ENCODE data around the gene NRG2. TPM values are rescaled to one million over a fixed set of nuclear protein-coding genes. Genes with fewer than 3 reads are reported as not detected.

The NRG2 gene
- total and polyA plus RNA-seq, 2 experiments from 2014 or later: 0.37 to 1.3 TPM

DNA sequence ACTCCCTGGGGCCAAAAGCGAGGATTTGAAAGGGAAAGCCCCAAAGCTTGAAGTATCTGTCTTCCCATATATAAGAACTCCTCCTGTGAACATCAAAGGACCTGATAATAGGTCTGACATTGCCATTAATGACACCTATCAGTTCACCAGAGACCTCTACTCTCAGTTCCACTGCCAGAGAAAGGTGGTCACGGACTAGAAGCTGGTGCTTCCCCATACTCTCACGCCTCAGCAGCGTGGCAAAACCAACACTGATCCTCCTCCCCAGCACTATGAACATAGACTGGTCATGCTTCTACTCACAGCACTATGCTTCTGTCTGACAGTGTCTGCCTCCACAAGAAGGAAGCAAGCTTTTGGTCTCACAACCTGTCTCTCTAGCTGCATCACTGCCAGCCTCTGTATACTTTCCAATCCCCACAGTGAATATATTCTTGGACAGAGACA lies 37.9 kb downstream of the NRG2 start:
- no peaks in the 10 kb centered on the region for H3K27me3 Mint-ChIP-seq (ENCODE audit: insufficient read depth, low read depth, poor library complexity)
- Histone ChIP-seq H3F3A (replicated peaks; ENCODE audit: low read depth) (no peaks in the 10 kb centered on the region), H4K20me1 (replicated peaks; ENCODE audit: insufficient read depth) (no peaks in the 10 kb centered on the region), H2AFZ (no peak overlapping the region), H3K36me3 (ENCODE audit: insufficient read depth) (no peaks in the 10 kb centered on the region), H3K9me2 (ENCODE audit: insufficient read depth) (no peaks in the 10 kb centered on the region), H3K79me2 (replicated peaks; ENCODE audit: insufficient read depth) (no peaks in the 10 kb centered on the region), H3K27ac (ENCODE audit: low read depth) (no peak overlapping the region), H3K4me3 (no peak overlapping the region), H3K4me1 (ENCODE audit: insufficient read depth) (no peaks in the 10 kb centered on the region), H3K27me3 (ENCODE audit: insufficient read depth) (no peaks in the 10 kb centered on the region), H3K4me2 (no peak overlapping the region)
- no peak overlapping the region for H3K27ac Mint-ChIP-seq
- DNase-seq (ENCODE audit: low spot score) (no peak), ATAC-seq (no peak)
- no peak overlapping the region for H3K4me3 Mint-ChIP-seq
- H3K4me1 Mint-ChIP-seq: peaks cover 13% of the 10 kb centered on the region
- H3K36me3 Mint-ChIP-seq (ENCODE audit: low read depth): no peaks in the 10 kb centered on the region
- TF ChIP-seq, protein P1, sequence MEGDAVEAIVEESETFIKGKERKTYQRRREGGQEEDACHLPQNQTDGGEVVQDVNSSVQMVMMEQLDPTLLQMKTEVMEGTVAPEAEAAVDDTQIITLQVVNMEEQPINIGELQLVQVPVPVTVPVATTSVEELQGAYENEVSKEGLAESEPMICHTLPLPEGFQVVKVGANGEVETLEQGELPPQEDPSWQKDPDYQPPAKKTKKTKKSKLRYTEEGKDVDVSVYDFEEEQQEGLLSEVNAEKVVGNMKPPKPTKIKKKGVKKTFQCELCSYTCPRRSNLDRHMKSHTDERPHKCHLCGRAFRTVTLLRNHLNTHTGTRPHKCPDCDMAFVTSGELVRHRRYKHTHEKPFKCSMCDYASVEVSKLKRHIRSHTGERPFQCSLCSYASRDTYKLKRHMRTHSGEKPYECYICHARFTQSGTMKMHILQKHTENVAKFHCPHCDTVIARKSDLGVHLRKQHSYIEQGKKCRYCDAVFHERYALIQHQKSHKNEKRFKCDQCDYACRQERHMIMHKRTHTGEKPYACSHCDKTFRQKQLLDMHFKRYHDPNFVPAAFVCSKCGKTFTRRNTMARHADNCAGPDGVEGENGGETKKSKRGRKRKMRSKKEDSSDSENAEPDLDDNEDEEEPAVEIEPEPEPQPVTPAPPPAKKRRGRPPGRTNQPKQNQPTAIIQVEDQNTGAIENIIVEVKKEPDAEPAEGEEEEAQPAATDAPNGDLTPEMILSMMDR (conservative IDR thresholded peaks at IDR 0.05; ENCODE audit: low read depth in 2 of 2): no peak
- TF ChIP-seq, protein P2, sequence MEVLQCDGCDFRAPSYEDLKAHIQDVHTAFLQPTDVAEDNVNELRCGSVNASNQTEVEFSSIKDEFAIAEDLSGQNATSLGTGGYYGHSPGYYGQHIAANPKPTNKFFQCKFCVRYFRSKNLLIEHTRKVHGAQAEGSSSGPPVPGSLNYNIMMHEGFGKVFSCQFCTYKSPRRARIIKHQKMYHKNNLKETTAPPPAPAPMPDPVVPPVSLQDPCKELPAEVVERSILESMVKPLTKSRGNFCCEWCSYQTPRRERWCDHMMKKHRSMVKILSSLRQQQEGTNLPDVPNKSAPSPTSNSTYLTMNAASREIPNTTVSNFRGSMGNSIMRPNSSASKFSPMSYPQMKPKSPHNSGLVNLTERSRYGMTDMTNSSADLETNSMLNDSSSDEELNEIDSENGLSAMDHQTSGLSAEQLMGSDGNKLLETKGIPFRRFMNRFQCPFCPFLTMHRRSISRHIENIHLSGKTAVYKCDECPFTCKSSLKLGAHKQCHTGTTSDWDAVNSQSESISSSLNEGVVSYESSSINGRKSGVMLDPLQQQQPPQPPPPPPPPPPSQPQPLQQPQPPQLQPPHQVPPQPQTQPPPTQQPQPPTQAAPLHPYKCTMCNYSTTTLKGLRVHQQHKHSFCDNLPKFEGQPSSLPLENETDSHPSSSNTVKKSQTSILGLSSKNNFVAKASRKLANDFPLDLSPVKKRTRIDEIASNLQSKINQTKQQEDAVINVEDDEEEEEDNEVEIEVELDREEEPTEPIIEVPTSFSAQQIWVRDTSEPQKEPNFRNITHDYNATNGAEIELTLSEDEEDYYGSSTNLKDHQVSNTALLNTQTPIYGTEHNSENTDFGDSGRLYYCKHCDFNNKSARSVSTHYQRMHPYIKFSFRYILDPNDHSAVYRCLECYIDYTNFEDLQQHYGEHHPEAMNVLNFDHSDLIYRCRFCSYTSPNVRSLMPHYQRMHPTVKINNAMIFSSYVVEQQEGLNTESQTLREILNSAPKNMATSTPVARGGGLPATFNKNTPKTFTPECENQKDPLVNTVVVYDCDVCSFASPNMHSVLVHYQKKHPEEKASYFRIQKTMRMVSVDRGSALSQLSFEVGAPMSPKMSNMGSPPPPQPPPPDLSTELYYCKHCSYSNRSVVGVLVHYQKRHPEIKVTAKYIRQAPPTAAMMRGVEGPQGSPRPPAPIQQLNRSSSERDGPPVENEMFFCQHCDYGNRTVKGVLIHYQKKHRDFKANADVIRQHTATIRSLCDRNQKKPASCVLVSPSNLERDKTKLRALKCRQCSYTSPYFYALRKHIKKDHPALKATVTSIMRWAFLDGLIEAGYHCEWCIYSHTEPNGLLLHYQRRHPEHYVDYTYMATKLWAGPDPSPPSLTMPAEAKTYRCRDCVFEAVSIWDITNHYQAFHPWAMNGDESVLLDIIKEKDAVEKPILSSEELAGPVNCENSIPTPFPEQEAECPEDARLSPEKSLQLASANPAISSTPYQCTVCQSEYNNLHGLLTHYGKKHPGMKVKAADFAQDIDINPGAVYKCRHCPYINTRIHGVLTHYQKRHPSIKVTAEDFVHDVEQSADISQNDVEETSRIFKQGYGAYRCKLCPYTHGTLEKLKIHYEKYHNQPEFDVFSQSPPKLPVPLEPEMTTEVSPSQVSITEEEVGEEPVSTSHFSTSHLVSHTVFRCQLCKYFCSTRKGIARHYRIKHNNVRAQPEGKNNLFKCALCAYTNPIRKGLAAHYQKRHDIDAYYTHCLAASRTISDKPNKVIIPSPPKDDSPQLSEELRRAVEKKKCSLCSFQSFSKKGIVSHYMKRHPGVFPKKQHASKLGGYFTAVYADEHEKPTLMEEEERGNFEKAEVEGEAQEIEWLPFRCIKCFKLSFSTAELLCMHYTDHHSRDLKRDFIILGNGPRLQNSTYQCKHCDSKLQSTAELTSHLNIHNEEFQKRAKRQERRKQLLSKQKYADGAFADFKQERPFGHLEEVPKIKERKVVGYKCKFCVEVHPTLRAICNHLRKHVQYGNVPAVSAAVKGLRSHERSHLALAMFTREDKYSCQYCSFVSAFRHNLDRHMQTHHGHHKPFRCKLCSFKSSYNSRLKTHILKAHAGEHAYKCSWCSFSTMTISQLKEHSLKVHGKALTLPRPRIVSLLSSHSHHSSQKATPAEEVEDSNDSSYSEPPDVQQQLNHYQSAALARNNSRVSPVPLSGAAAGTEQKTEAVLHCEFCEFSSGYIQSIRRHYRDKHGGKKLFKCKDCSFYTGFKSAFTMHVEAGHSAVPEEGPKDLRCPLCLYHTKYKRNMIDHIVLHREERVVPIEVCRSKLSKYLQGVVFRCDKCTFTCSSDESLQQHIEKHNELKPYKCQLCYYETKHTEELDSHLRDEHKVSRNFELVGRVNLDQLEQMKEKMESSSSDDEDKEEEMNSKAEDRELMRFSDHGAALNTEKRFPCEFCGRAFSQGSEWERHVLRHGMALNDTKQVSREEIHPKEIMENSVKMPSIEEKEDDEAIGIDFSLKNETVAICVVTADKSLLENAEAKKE (CRISPR knock-in tag; IDR thresholded peaks at IDR 0.05): no peak
- TF ChIP-seq JUNB (IDR thresholded peaks at IDR 0.05; ENCODE audit: unreplicated experiment) (no peak), CREB1 (CRISPR knock-in tag; IDR thresholded peaks at IDR 0.05; ENCODE audit: low read depth) (no peak), EZH2 (IDR thresholded peaks at IDR 0.05; ENCODE audit: low read depth, unreplicated experiment) (no peak), NANOG (IDR thresholded peaks at IDR 0.05; ENCODE audit: borderline replicate concordance) (no peak), ZNF331 (CRISPR knock-in tag; IDR thresholded peaks at IDR 0.05; ENCODE audit: low read depth) (no peak), EZH2phosphoT487 (IDR thresholded peaks at IDR 0.05; ENCODE audit: unreplicated experiment) (no peak), ZNF114 (CRISPR knock-in tag; IDR thresholded peaks at IDR 0.05) (no peak), POLR2AphosphoS5 (IDR thresholded peaks at IDR 0.05; ENCODE audit: low read depth) (no peak), STAT1 (IDR thresholded peaks at IDR 0.05; ENCODE audit: unreplicated experiment) (no peak)
- TF ChIP-seq, protein P3, sequence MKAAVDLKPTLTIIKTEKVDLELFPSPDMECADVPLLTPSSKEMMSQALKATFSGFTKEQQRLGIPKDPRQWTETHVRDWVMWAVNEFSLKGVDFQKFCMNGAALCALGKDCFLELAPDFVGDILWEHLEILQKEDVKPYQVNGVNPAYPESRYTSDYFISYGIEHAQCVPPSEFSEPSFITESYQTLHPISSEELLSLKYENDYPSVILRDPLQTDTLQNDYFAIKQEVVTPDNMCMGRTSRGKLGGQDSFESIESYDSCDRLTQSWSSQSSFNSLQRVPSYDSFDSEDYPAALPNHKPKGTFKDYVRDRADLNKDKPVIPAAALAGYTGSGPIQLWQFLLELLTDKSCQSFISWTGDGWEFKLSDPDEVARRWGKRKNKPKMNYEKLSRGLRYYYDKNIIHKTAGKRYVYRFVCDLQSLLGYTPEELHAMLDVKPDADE (IDR thresholded peaks at IDR 0.05): no peak
- TF ChIP-seq, protein P4, sequence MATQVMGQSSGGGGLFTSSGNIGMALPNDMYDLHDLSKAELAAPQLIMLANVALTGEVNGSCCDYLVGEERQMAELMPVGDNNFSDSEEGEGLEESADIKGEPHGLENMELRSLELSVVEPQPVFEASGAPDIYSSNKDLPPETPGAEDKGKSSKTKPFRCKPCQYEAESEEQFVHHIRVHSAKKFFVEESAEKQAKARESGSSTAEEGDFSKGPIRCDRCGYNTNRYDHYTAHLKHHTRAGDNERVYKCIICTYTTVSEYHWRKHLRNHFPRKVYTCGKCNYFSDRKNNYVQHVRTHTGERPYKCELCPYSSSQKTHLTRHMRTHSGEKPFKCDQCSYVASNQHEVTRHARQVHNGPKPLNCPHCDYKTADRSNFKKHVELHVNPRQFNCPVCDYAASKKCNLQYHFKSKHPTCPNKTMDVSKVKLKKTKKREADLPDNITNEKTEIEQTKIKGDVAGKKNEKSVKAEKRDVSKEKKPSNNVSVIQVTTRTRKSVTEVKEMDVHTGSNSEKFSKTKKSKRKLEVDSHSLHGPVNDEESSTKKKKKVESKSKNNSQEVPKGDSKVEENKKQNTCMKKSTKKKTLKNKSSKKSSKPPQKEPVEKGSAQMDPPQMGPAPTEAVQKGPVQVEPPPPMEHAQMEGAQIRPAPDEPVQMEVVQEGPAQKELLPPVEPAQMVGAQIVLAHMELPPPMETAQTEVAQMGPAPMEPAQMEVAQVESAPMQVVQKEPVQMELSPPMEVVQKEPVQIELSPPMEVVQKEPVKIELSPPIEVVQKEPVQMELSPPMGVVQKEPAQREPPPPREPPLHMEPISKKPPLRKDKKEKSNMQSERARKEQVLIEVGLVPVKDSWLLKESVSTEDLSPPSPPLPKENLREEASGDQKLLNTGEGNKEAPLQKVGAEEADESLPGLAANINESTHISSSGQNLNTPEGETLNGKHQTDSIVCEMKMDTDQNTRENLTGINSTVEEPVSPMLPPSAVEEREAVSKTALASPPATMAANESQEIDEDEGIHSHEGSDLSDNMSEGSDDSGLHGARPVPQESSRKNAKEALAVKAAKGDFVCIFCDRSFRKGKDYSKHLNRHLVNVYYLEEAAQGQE (IDR thresholded peaks at IDR 0.05; ENCODE audit: unreplicated experiment): no peak
- H3K9me3 Mint-ChIP-seq: no peaks in the 10 kb centered on the region

Measured in GM23338 (cell line).